ENCODE data around the gene DUOXA2.
"Not testable (repeated sequence)": the region's sequence is repeated elsewhere in the genome, so short reads cannot be mapped to it uniquely, and the experiment has no call there.

The DUOXA2 gene

GRCh38 chr15:45079628-45080246 is 34.4 kb upstream of the DUOXA2 start:
- not testable (repeated sequence) for H3K79me2 ChIP-seq (ENCODE audit: low read length); H3K4me3 ChIP-seq (ENCODE audit: low read length); H3K4me2 ChIP-seq (ENCODE audit: low read length); H3K27ac ChIP-seq (ENCODE audit: low read length); H3K9me3 ChIP-seq (ENCODE audit: insufficient read depth, low read length); H3K9ac ChIP-seq (ENCODE audit: low read length); H3K36me3 ChIP-seq (replicated peaks; ENCODE audit: low read depth, low read length); H4K20me1 ChIP-seq (ENCODE audit: insufficient read depth, low read length); H3K27me3 ChIP-seq (ENCODE audit: low read depth, low read length); H2AFZ ChIP-seq (ENCODE audit: low read depth, low read length); H3K4me1 ChIP-seq (ENCODE audit: low read length)

DNA sequence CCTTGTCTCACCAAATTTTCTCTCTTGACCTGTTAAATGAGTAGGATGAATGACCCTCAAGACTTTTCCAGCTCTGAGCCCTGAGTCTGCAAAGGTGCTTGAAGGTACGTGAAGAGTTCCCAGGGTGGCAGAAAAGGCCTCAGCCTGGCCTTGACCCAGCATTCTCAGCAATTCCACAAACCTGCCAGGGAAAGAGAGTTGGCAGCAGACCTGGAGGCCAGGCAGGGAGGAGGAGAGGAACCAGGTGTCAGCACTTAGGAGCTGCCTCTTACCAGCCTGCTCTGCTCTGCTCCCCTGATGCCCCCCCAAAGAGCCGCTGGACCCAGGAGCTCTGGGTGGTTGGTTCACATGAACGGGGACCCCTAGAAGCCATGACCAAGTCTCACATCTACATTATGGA is 33.5 kb upstream of the DUOXA2 start:
- not testable (repeated sequence) for H3K27ac ChIP-seq (ENCODE audit: low read length); H3K4me3 ChIP-seq (ENCODE audit: low read length); H3K79me2 ChIP-seq (ENCODE audit: low read length); H3K36me3 ChIP-seq (replicated peaks; ENCODE audit: low read depth, low read length); H3K9ac ChIP-seq (ENCODE audit: low read length); H3K4me2 ChIP-seq (ENCODE audit: low read length); H3K9me3 ChIP-seq (ENCODE audit: insufficient read depth, low read length); H4K20me1 ChIP-seq (ENCODE audit: insufficient read depth, low read length); H2AFZ ChIP-seq (ENCODE audit: low read depth, low read length); H3K4me1 ChIP-seq (ENCODE audit: low read length)
- H3K27me3 ChIP-seq (ENCODE audit: low read depth, low read length), result peaks cover 13% of the 10 kb centered on the region; the same call in 1 of the 2 replicates

- H3K4me1 ChIP-seq (ENCODE audit: low read length); H3K36me3 ChIP-seq (replicated peaks; ENCODE audit: low read depth, low read length); H2AFZ ChIP-seq (ENCODE audit: low read depth, low read length); H3K79me2 ChIP-seq (ENCODE audit: low read length); H3K9me3 ChIP-seq (ENCODE audit: insufficient read depth, low read length); H4K20me1 ChIP-seq (ENCODE audit: insufficient read depth, low read length); H3K9ac ChIP-seq (ENCODE audit: low read length); H3K27ac ChIP-seq (ENCODE audit: low read length); H3K4me3 ChIP-seq (ENCODE audit: low read length); H3K4me2 ChIP-seq (ENCODE audit: low read length): not testable (repeated sequence)
- H3K27me3 ChIP-seq (ENCODE audit: low read depth, low read length), result peaks cover 13% of the 10 kb centered on the region; the same call in 1 of the 2 replicates
Measured at GRCh38 chr15:45082412-45082811, 31.7 kb upstream of the DUOXA2 start.

DNA sequence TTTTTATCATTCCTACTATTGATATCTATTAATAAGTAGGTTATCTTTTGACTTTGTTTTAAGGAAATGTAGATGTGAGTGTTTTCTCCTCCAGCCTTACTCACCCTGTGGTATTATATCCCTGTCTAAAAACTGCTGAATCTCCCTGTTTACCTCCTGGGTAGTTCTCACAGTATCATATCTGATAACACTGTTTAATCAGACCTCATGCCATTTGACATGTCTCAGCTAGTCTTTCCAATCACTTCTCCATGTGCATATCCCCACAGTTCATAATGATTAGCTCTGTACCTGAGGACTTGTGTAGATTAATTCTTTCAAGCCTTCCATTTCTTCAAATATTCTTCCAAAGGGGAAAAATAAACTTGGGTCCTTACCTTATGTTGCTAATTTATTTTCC is 30.9 kb upstream of the DUOXA2 start:
- Histone ChIP-seq H3K27ac (ENCODE audit: low read length) (no peak overlapping the region), H3K4me3 (ENCODE audit: low read length) (no peak overlapping the region), H3K36me3 (replicated peaks; ENCODE audit: low read depth, low read length) (no peaks in the 10 kb centered on the region), H3K4me1 (ENCODE audit: low read length) (no peaks in the 10 kb centered on the region), H3K79me2 (ENCODE audit: low read length) (no peaks in the 10 kb centered on the region), H2AFZ (ENCODE audit: low read depth, low read length) (no peak overlapping the region), H4K20me1 (ENCODE audit: insufficient read depth, low read length) (no peaks in the 10 kb centered on the region), H3K9me3 (ENCODE audit: insufficient read depth, low read length) (no peaks in the 10 kb centered on the region), H3K4me2 (ENCODE audit: low read length) (no peak overlapping the region), H3K9ac (ENCODE audit: low read length) (no peak overlapping the region), H3K27me3 (ENCODE audit: low read depth, low read length) (peaks cover 16% of the 10 kb centered on the region; the same call in 1 of the 2 replicates)
- no peak for TF ChIP-seq EZH2phosphoT487 (IDR thresholded peaks at IDR 0.05; ENCODE audit: low read depth)
- TF ChIP-seq, protein P1, sequence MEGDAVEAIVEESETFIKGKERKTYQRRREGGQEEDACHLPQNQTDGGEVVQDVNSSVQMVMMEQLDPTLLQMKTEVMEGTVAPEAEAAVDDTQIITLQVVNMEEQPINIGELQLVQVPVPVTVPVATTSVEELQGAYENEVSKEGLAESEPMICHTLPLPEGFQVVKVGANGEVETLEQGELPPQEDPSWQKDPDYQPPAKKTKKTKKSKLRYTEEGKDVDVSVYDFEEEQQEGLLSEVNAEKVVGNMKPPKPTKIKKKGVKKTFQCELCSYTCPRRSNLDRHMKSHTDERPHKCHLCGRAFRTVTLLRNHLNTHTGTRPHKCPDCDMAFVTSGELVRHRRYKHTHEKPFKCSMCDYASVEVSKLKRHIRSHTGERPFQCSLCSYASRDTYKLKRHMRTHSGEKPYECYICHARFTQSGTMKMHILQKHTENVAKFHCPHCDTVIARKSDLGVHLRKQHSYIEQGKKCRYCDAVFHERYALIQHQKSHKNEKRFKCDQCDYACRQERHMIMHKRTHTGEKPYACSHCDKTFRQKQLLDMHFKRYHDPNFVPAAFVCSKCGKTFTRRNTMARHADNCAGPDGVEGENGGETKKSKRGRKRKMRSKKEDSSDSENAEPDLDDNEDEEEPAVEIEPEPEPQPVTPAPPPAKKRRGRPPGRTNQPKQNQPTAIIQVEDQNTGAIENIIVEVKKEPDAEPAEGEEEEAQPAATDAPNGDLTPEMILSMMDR (IDR thresholded peaks at IDR 0.05; ENCODE audit: low read depth, low read length), result no peak

DNA sequence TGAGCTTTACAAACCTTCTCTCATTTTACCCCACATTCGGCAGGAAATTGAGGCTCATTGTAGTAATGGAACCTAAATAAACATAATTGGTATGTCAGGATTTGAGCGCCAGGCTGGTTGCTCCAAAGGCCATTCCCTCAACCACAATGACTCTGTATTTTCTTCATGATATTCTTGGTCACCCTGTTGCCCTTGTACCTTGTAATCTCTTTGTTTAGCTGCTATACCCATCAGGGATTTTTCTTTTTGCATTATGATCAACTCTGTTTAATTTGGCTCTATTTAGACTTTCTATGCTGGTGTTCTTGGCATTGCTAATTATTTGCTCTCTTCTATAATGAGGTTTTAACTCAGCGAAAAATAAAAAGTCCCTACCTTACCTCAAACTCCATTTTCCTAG is 30.0 kb upstream of the DUOXA2 start:
- H3K9ac ChIP-seq (ENCODE audit: low read length), result no peak overlapping the region
- H3K36me3 ChIP-seq (replicated peaks; ENCODE audit: low read depth, low read length), result no peaks in the 10 kb centered on the region
- no peak for TF ChIP-seq EZH2phosphoT487 (IDR thresholded peaks at IDR 0.05; ENCODE audit: low read depth)
- TF ChIP-seq, protein P1 (IDR thresholded peaks at IDR 0.05; ENCODE audit: low read depth, low read length), result no peak
- no peaks in the 10 kb centered on the region for H3K79me2 ChIP-seq (ENCODE audit: low read length)
- H3K4me1 ChIP-seq (ENCODE audit: low read length), result no peaks in the 10 kb centered on the region
- no peak overlapping the region for H2AFZ ChIP-seq (ENCODE audit: low read depth, low read length)
- H3K9me3 ChIP-seq (ENCODE audit: insufficient read depth, low read length), result no peaks in the 10 kb centered on the region
- H4K20me1 ChIP-seq (ENCODE audit: insufficient read depth, low read length), result no peaks in the 10 kb centered on the region
- H3K4me3 ChIP-seq (ENCODE audit: low read length), result no peak overlapping the region
- no peak overlapping the region for H3K4me2 ChIP-seq (ENCODE audit: low read length)
- peaks cover 19% of the 10 kb centered on the region; the same call in 1 of the 2 replicates for H3K27me3 ChIP-seq (ENCODE audit: low read depth, low read length)
- H3K27ac ChIP-seq (ENCODE audit: low read length), result no peak overlapping the region

All from OCI-LY3 (cell line).